HFFc6 (cell line): ENCODE measurements around the gene FOXP1. TPM values are rescaled to one million over a fixed set of nuclear protein-coding genes. Genes with fewer than 3 reads are reported as not detected.

Experiments
- DNase-seq: peaks from one replicate; pipeline ENCODE4 v3.0.0-alpha.2; 2018
- H3K27ac Mint-ChIP-seq: 2 replicates; pipeline ENCODE4 v1.8.0; 2020; ENCODE audit warnings: mild to moderate bottlenecking, mixed read lengths
- H3K27me3 Mint-ChIP-seq: 2 replicates; pipeline ENCODE4 v1.8.0; 2021; ENCODE audit warnings: mild to moderate bottlenecking, moderate library complexity, mixed read lengths; ENCODE audit not compliant: insufficient read depth
- H3K36me3 Mint-ChIP-seq: 2 replicates; pipeline ENCODE4 v1.8.0; 2021; ENCODE audit warnings: low read depth, mixed read lengths
- H3K4me1 Mint-ChIP-seq: 2 replicates; pipeline ENCODE4 v1.8.0; 2020; ENCODE audit warnings: low read depth, mixed read lengths
- H3K4me3 Mint-ChIP-seq: 2 replicates; pipeline ENCODE4 v1.8.0; 2020; ENCODE audit warnings: mild to moderate bottlenecking, moderate library complexity, mixed read lengths
- H3K9me3 Mint-ChIP-seq: 2 replicates; pipeline ENCODE4 v1.8.0; 2020; ENCODE audit warnings: mild to moderate bottlenecking, mixed read lengths
- total RNA-seq, 6 experiments: library from RNA; stranded (reverse); fragmentation: NEBNext Ultra II Directional; extraction: Animal tissue kit (Norgen Biotek cat#: 25700); gene quantifications; 2 replicates in 1 of 6; 3 replicates in 5 of 6; pipeline ENCODE4 v1.2.3, GENCODE V29; 2021
- TF ChIP-seq, protein P1 (sequence below): fragments of 200-600 bp; sonication (generic); IDR thresholded peaks from 2 replicates; pipeline ENCODE4 v1.5.0; 2021; ENCODE audit warnings: antibody characterized with exemption, mild to moderate bottlenecking

FOXP1 gene
- total RNA-seq, 6 experiments from 2014 or later = 32.2 to 59.3 (median 52.0) TPM

GRCh38 chr3:71139496-71139895 lies 444.0 kb downstream of the FOXP1 start:
- H3K27ac Mint-ChIP-seq = no peak overlapping the region
- TF ChIP-seq, protein P1, sequence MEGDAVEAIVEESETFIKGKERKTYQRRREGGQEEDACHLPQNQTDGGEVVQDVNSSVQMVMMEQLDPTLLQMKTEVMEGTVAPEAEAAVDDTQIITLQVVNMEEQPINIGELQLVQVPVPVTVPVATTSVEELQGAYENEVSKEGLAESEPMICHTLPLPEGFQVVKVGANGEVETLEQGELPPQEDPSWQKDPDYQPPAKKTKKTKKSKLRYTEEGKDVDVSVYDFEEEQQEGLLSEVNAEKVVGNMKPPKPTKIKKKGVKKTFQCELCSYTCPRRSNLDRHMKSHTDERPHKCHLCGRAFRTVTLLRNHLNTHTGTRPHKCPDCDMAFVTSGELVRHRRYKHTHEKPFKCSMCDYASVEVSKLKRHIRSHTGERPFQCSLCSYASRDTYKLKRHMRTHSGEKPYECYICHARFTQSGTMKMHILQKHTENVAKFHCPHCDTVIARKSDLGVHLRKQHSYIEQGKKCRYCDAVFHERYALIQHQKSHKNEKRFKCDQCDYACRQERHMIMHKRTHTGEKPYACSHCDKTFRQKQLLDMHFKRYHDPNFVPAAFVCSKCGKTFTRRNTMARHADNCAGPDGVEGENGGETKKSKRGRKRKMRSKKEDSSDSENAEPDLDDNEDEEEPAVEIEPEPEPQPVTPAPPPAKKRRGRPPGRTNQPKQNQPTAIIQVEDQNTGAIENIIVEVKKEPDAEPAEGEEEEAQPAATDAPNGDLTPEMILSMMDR = no peak
- no peak for DNase-seq
- H3K9me3 Mint-ChIP-seq = no peaks in the 10 kb centered on the region
- peaks cover 14% of the 10 kb centered on the region for H3K4me1 Mint-ChIP-seq
- no peaks in the 10 kb centered on the region for H3K36me3 Mint-ChIP-seq
- no peak overlapping the region for H3K4me3 Mint-ChIP-seq
- H3K27me3 Mint-ChIP-seq = peaks cover 2% of the 10 kb centered on the region; the same call in 1 of the 2 replicates

GRCh38 chr3:71138410-71138809 lies 445.1 kb downstream of the FOXP1 start:
- H3K36me3 Mint-ChIP-seq = no peaks in the 10 kb centered on the region
- peaks cover 2% of the 10 kb centered on the region; the same call in 1 of the 2 replicates for H3K27me3 Mint-ChIP-seq
- H3K9me3 Mint-ChIP-seq = no peaks in the 10 kb centered on the region
- DNase-seq = no peak
- TF ChIP-seq, protein P1 = no peak
- H3K4me3 Mint-ChIP-seq = no peak overlapping the region
- peaks cover 15% of the 10 kb centered on the region for H3K4me1 Mint-ChIP-seq
- no peak overlapping the region for H3K27ac Mint-ChIP-seq

- no peak overlapping the region for H3K27ac Mint-ChIP-seq
- no peak for DNase-seq
- H3K36me3 Mint-ChIP-seq = no peaks in the 10 kb centered on the region
- H3K27me3 Mint-ChIP-seq = no peaks in the 10 kb centered on the region
- no peak overlapping the region for H3K4me3 Mint-ChIP-seq
- TF ChIP-seq, protein P1 = no peak
- no peaks in the 10 kb centered on the region for H3K9me3 Mint-ChIP-seq
- peaks cover 13% of the 10 kb centered on the region for H3K4me1 Mint-ChIP-seq
Observed at GRCh38 chr3:71136276-71136675, 447.3 kb downstream of the FOXP1 start.

- Mint-ChIP-seq H3K36me3 (no peaks in the 10 kb centered on the region), H3K27ac (no peak overlapping the region), H3K9me3 (no peaks in the 10 kb centered on the region), H3K4me1 (peaks cover 18% of the 10 kb centered on the region), H3K27me3 (no peaks in the 10 kb centered on the region), H3K4me3 (no peak overlapping the region)
- TF ChIP-seq, protein P1 = no peak
- no peak for DNase-seq
Observed at GRCh38 chr3:71135373-71136088, 448.0 kb downstream of the FOXP1 start.

- H3K4me3 Mint-ChIP-seq = no peak overlapping the region
- H3K27ac Mint-ChIP-seq = no peak overlapping the region
- TF ChIP-seq, protein P1 = no peak
- H3K4me1 Mint-ChIP-seq = peaks cover 24% of the 10 kb centered on the region
- no peaks in the 10 kb centered on the region for H3K9me3 Mint-ChIP-seq
- no peaks in the 10 kb centered on the region for H3K36me3 Mint-ChIP-seq
- H3K27me3 Mint-ChIP-seq = no peaks in the 10 kb centered on the region
- no peak for DNase-seq
Observed at GRCh38 chr3:71134521-71134920, 449.0 kb downstream of the FOXP1 start.
